Measurements from ENCODE around the gene WNT8A. TPM values are rescaled to one million over a fixed set of nuclear protein-coding genes. Genes with fewer than 3 reads are reported as not detected.

The WNT8A gene
- total RNA-seq, 2 experiments from 2014 or later: not detected

- H3K27me3 Mint-ChIP-seq: peaks cover 9% of the 10 kb centered on the region
- H3K36me3 Mint-ChIP-seq: no peaks in the 10 kb centered on the region
- peaks cover 2% of the 10 kb centered on the region for H3K9me3 Mint-ChIP-seq
- H3K4me3 Mint-ChIP-seq: no peak overlapping the region
- peaks cover 25% of the 10 kb centered on the region for H3K4me1 Mint-ChIP-seq
- POLR2A ChIA-PET: interaction anchor here (0.6 kb wide), 1 partner anchor 9 kb away, joined by 4 read pairs; no protein-coding TSS in a partner anchor
- no peak for ATAC-seq (ENCODE audit: low read depth)
- no peak for DNase-seq
- H3K27ac Mint-ChIP-seq: no peak overlapping the region
These were observed 13.4 kb downstream of the WNT8A start for GRCh38 chr5:138096997-138097828.

DNA sequence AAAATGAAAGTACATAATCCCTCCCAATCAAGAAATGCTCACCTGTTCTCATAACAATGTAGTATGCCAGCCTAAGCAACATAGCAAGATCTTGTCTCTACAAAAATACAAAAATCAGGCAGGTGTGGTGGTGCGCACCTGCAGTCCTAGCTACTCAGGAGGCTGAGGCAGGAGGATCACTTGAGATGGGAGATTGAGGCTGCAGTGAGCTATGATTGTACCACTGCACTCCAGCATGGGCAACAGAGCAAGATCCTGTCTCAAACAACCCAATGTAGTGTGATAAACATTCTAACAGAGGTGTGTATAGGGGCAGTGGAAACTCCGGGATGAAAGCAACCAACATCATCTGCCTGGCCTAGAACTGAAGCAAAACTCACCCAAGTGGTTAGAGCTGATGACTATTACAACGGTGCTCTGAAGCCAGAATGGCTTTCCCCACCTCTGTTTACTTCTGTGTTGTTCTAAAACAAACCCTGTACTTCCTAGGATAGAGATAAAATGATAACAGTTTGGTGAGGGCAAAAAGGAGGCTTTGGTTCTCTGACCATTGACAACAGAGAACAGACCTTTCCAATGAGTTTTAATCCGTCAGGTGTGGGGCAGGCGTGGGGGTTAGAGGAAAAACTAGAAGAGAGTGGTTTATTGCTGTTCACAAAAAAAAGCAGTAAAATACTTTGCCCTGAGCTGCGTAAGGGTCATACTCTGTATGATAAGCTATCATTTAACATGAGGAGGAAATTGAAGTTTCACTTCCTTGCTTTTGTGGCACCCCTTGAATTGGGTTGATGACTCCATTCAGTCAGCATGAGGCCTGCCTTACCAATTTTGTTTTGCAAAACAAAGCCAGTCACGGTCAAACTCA is 18.9 kb downstream of the WNT8A start:
- POLR2A ChIA-PET: interaction anchor here (0.6 kb wide), 1 partner anchor 212 kb away, joined by 3 read pairs; no protein-coding TSS in a partner anchor
- no peak for ATAC-seq (ENCODE audit: low read depth)

GRCh38 chr5:138103319-138103637 is 19.4 kb downstream of the WNT8A start:
- POLR2A ChIA-PET: no interaction called here
- no peak for DNase-seq
- Mint-ChIP-seq H3K27me3 (peaks cover 18% of the 10 kb centered on the region), H3K27ac (no peak overlapping the region), H3K9me3 (peaks cover 2% of the 10 kb centered on the region), H3K36me3 (no peaks in the 10 kb centered on the region), H3K4me3 (no peak overlapping the region), H3K4me1 (peaks cover 3% of the 10 kb centered on the region)
- ATAC-seq (ENCODE audit: low read depth): no peak

More for the DNA sequence above, 18.9 kb downstream of the WNT8A start:
- no peak overlapping the region for H3K4me3 Mint-ChIP-seq
- no peaks in the 10 kb centered on the region for H3K36me3 Mint-ChIP-seq
- H3K9me3 Mint-ChIP-seq: peaks cover 2% of the 10 kb centered on the region
- no peak overlapping the region for H3K27ac Mint-ChIP-seq
- DNase-seq: no peak
- H3K27me3 Mint-ChIP-seq: peaks cover 18% of the 10 kb centered on the region
- H3K4me1 Mint-ChIP-seq: peaks cover 3% of the 10 kb centered on the region

DNA sequence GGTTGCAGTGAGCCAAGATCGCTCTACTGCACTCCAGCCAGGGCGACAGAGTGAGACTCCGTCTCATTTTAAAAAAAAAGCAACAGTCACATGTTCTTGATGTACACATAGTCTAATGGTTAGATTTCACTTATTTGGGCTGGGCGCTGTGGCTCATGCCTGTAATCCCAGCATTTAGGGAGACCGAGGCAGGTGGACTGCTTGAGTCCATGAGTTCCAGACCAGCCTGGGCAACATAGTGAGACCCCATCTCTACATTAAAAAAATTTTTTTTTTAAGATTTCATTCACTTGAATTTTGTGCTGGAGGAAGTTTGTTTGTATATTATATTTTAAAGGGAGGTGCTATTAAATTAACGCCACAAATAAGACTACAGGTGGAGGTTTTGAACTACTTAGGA is 21.9 kb downstream of the WNT8A start:
- ATAC-seq (ENCODE audit: low read depth) (no peak), DNase-seq (no peak)
- Mint-ChIP-seq H3K27me3 (peaks cover 20% of the 10 kb centered on the region), H3K36me3 (no peaks in the 10 kb centered on the region), H3K27ac (no peak overlapping the region), H3K4me3 (no peak overlapping the region), H3K9me3 (peaks cover 2% of the 10 kb centered on the region), H3K4me1 (peaks cover 3% of the 10 kb centered on the region)
- POLR2A ChIA-PET: no interaction called here

DNA sequence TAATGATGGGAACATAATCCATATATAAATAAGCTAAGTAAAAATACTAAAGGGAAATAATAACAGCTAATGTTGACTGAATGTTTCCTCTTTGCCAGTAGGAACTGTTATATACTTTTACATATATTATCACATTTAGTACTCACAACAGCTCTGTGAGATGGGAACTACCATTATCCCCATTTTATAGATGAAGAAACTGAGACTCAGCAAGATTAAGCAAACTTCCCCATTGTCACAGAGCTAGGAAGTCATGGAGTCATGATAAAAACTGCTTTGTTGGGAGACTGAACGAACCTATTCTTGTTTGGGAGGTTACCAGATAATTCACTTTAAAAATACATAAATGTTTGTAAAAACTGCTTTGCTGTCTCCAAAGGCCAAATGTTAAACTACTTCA is 23.4 kb downstream of the WNT8A start:
- Mint-ChIP-seq H3K9me3 (no peaks in the 10 kb centered on the region), H3K36me3 (no peaks in the 10 kb centered on the region), H3K4me1 (peaks cover 3% of the 10 kb centered on the region), H3K27ac (no peak overlapping the region), H3K4me3 (no peak overlapping the region), H3K27me3 (peaks cover 24% of the 10 kb centered on the region)
- DNase-seq: no peak
- no peak for ATAC-seq (ENCODE audit: low read depth)
- POLR2A ChIA-PET: interaction anchor here (0.6 kb wide), 1 partner anchor 40 kb away, joined by 5 read pairs; no protein-coding TSS in a partner anchor

- no peak overlapping the region for H3K27ac Mint-ChIP-seq
- H3K4me3 Mint-ChIP-seq: no peak overlapping the region
- POLR2A ChIA-PET: no interaction called here
- no peak for ATAC-seq (ENCODE audit: low read depth)
- no peaks in the 10 kb centered on the region for H3K36me3 Mint-ChIP-seq
- DNase-seq: no peak
- peaks cover 22% of the 10 kb centered on the region for H3K27me3 Mint-ChIP-seq
- H3K9me3 Mint-ChIP-seq: no peaks in the 10 kb centered on the region
- H3K4me1 Mint-ChIP-seq: no peaks in the 10 kb centered on the region
These were observed 25.8 kb downstream of the WNT8A start for GRCh38 chr5:138109463-138110265.

- Mint-ChIP-seq H3K4me1 (no peaks in the 10 kb centered on the region), H3K9me3 (no peaks in the 10 kb centered on the region), H3K27me3 (peaks cover 22% of the 10 kb centered on the region), H3K36me3 (no peaks in the 10 kb centered on the region), H3K27ac (no peak overlapping the region), H3K4me3 (no peak overlapping the region)
- no peak for ATAC-seq (ENCODE audit: low read depth)
- DNase-seq: no peak
- POLR2A ChIA-PET: no interaction called here
These were observed 26.6 kb downstream of the WNT8A start for GRCh38 chr5:138110266-138110963.

GRCh38 chr5:138111181-138111580 is 27.3 kb downstream of the WNT8A start:
- POLR2A ChIA-PET: no interaction called here
- H3K27ac Mint-ChIP-seq: no peak overlapping the region
- no peaks in the 10 kb centered on the region for H3K4me1 Mint-ChIP-seq
- H3K4me3 Mint-ChIP-seq: no peak overlapping the region
- H3K36me3 Mint-ChIP-seq: no peaks in the 10 kb centered on the region
- no peak for ATAC-seq (ENCODE audit: low read depth)
- DNase-seq: no peak
- peaks cover 22% of the 10 kb centered on the region for H3K27me3 Mint-ChIP-seq
- H3K9me3 Mint-ChIP-seq: no peaks in the 10 kb centered on the region

DNA sequence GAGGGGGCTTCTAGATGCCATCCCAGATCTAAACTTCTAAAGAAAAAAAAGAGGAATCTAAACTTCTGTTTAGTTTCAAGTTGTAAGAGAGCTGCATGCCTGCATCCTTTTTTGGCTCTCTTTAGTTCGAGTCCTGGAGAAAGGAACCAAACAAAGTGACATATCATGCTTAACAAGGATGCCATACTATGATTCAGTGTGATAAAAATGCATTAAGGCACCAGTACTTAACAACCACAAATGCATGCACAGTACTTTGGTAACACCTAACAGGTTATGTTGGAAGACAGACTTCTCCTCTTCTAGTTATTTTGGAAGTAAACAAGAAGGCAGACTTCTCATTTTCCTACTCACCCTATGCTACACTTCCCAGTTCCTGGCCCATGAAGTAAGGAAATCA is 28.1 kb downstream of the WNT8A start:
- Mint-ChIP-seq H3K4me3 (no peak overlapping the region), H3K36me3 (no peaks in the 10 kb centered on the region), H3K9me3 (no peaks in the 10 kb centered on the region), H3K27me3 (peaks cover 21% of the 10 kb centered on the region), H3K27ac (no peak overlapping the region), H3K4me1 (no peaks in the 10 kb centered on the region)
- no peak for ATAC-seq (ENCODE audit: low read depth)
- no peak for DNase-seq
- POLR2A ChIA-PET: no interaction called here

GRCh38 chr5:138115254-138115653 is 31.4 kb downstream of the WNT8A start:
- no peak overlapping the region for H3K27ac Mint-ChIP-seq
- no peak for ATAC-seq (ENCODE audit: low read depth)

GRCh38 chr5:138128334-138128733 is 44.5 kb downstream of the WNT8A start:
- no peaks in the 10 kb centered on the region for H3K9me3 Mint-ChIP-seq
- peaks cover 2% of the 10 kb centered on the region for H3K4me1 Mint-ChIP-seq
- H3K27ac Mint-ChIP-seq: no peak overlapping the region
- ATAC-seq (ENCODE audit: low read depth) (no peak), DNase-seq (no peak)
- H3K4me3 Mint-ChIP-seq: no peak overlapping the region
- POLR2A ChIA-PET: interaction anchor here (0.5 kb wide), 1 partner anchor 19 kb away, joined by 3 read pairs; no protein-coding TSS in a partner anchor
- H3K27me3 Mint-ChIP-seq: peaks cover 31% of the 10 kb centered on the region
- no peaks in the 10 kb centered on the region for H3K36me3 Mint-ChIP-seq

More at GRCh38 chr5:138115254-138115653, 31.4 kb downstream of the WNT8A start:
- Mint-ChIP-seq H3K27me3 (peaks cover 22% of the 10 kb centered on the region), H3K36me3 (no peaks in the 10 kb centered on the region), H3K4me1 (no peaks in the 10 kb centered on the region), H3K9me3 (peaks cover 1% of the 10 kb centered on the region), H3K4me3 (no peak overlapping the region)
- POLR2A ChIA-PET: no interaction called here
- no peak for DNase-seq

- no peak overlapping the region for H3K27ac Mint-ChIP-seq
- no peak overlapping the region for H3K4me3 Mint-ChIP-seq
- ATAC-seq (ENCODE audit: low read depth) (no peak), DNase-seq (no peak)
- POLR2A ChIA-PET: no interaction called here
- no peaks in the 10 kb centered on the region for H3K9me3 Mint-ChIP-seq
- peaks cover 29% of the 10 kb centered on the region for H3K27me3 Mint-ChIP-seq
- peaks cover 5% of the 10 kb centered on the region for H3K4me1 Mint-ChIP-seq
- H3K36me3 Mint-ChIP-seq: no peaks in the 10 kb centered on the region
These were observed 45.5 kb downstream of the WNT8A start for GRCh38 chr5:138129347-138129746.

Data from activated naive CD8-positive, alpha-beta T cell treated with anti-CD3 and anti-CD28 coated beads, Interleukin-2, amount 10 ng/mL, durations not matched to agents 7 days and 5 days (primary cell).